ENCODE measurements around the gene MSLN. TPM values are rescaled to one million over a fixed set of nuclear protein-coding genes. Genes with fewer than 3 reads are reported as not detected.

The MSLN gene
- total RNA-seq, 2 experiments from 2014 or later, result not detected

DNA sequence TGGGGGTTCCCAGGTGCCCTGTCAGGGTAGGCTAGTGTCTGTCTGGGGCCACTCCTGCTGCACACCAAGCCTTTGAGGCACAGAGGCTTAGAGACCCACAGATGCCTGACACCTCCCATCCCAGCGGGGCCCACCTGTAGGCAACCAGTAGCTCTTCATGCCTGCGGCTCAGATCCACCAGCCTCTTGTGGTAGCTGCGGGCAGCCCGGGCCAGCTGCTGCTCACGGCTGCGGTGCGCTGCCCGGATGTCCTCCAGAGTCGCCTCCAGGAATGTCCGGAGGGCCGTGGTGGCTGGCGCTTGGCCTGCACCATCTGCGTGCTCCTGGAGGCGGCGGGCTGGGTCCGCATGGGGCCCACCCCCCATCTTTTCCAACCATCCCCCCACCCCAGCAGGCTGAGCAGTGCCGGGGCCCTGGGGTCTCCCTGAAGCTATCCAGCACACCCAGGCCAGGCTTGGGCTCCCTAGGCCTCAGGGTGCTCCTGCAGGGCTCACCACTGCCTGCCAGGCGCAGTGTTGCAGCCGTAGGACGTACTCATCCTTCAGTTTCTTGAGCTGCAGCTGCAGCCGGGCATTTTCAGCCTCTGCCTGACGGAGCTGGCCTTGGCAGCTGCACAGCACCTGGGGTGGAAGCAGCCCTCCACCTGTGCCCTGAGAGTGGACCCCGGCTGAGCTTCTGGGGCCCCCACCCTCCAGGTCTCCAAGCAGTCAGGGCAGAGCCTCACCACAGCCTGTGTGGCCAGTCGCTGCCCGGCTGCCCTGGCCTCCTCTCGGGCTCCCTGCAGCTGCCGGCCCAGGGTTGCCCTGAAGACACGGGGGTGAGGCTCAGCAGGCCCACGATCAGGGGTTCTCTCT is 36.1 kb upstream of the MSLN start:
- Mint-ChIP-seq H3K27ac (no peak overlapping the region), H3K27me3 (no peaks in the 10 kb centered on the region), H3K4me3 (no peak overlapping the region), H3K4me1 (peaks cover 13% of the 10 kb centered on the region), H3K36me3 (ENCODE audit: low read depth) (no peaks in the 10 kb centered on the region), H3K9me3 (ENCODE audit: low read depth) (no peaks in the 10 kb centered on the region)
- intact Hi-C loops (cut with DNase I, micrococcal nuclease), result loop anchor here in 1 of 2 experiments (5.0 kb wide), 1 partner anchor 42 kb away; the partner anchor contains the start of genes JMJD8 and STUB1
- ChIA-PET CTCF (interaction anchor here (0.6 to 1.5 kb wide), 4 partner anchors 10 to 63 kb away, joined by 3 to 4 read pairs (median 4); partner anchors contain the start of gene METRN), POLR2A (no interaction called here)
- DNase-seq (no peak), ATAC-seq (no peak)

- peaks cover 10% of the 10 kb centered on the region for H3K4me1 Mint-ChIP-seq
These were observed 35.5 kb upstream of the MSLN start for GRCh38 chr16:725041-725376.

GRCh38 chr16:725463-726187 is 34.9 kb upstream of the MSLN start:
- ATAC-seq (no peak), DNase-seq (no peak)
- POLR2A ChIA-PET, result interaction anchor here (0.8 to 1.3 kb wide), 2 partner anchors 10 to 653 kb away, joined by 4 read pairs; no protein-coding TSS in a partner anchor
- no peaks in the 10 kb centered on the region for H3K9me3 Mint-ChIP-seq (ENCODE audit: low read depth)
- CTCF ChIA-PET, result interaction anchor here (0.6 to 1.5 kb wide), 3 partner anchors 13 to 24 kb away, joined by 3 to 5 read pairs (median 4); no protein-coding TSS in a partner anchor
- intact Hi-C loops (cut with DNase I, micrococcal nuclease), result no loop called here
- no peaks in the 10 kb centered on the region for H3K27me3 Mint-ChIP-seq
- no peaks in the 10 kb centered on the region for H3K36me3 Mint-ChIP-seq (ENCODE audit: low read depth)
- no peak overlapping the region for H3K4me3 Mint-ChIP-seq
- H3K4me1 Mint-ChIP-seq, result peaks cover 6% of the 10 kb centered on the region
- H3K27ac Mint-ChIP-seq, result no peak overlapping the region

More at GRCh38 chr16:725041-725376, 35.5 kb upstream of the MSLN start:
- DNase-seq, result no peak
- no peak overlapping the region for H3K27ac Mint-ChIP-seq
- no peaks in the 10 kb centered on the region for H3K27me3 Mint-ChIP-seq
- ChIA-PET CTCF (interaction anchor here (0.6 to 1.5 kb wide), 4 partner anchors 10 to 64 kb away, joined by 3 to 4 read pairs (median 4); partner anchors contain the start of gene METRN), POLR2A (no interaction called here)
- no peak overlapping the region for H3K4me3 Mint-ChIP-seq
- H3K36me3 Mint-ChIP-seq (ENCODE audit: low read depth), result no peaks in the 10 kb centered on the region
- intact Hi-C loops (cut with DNase I, micrococcal nuclease), result no loop called here
- no peak for ATAC-seq
- H3K9me3 Mint-ChIP-seq (ENCODE audit: low read depth), result no peaks in the 10 kb centered on the region

DNA sequence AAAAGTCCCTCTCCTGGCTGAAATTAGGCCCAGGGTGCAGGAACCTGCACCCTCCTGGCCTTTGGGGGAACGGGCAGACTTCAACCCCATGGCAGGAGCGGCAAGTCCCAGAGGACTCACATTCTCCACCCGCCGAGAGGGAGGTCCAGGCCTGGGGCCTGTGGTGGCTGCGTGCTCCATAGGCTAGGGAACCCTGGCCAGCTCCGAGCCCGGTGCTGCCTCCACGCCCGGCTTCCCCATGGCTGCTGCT is 34.4 kb upstream of the MSLN start:
- Mint-ChIP-seq H3K27ac (no peak overlapping the region), H3K4me3 (no peak overlapping the region), H3K36me3 (ENCODE audit: low read depth) (no peaks in the 10 kb centered on the region), H3K9me3 (ENCODE audit: low read depth) (no peaks in the 10 kb centered on the region), H3K27me3 (no peaks in the 10 kb centered on the region), H3K4me1 (peaks cover 6% of the 10 kb centered on the region)
- CTCF ChIA-PET, result interaction anchor here (0.5 to 1.5 kb wide), 2 partner anchors 14 to 380 kb away, joined by 3 to 5 read pairs; no protein-coding TSS in a partner anchor
- POLR2A ChIA-PET, result interaction anchor here (0.8 to 1.3 kb wide), 2 partner anchors 10 to 653 kb away, joined by 4 read pairs; no protein-coding TSS in a partner anchor
- ATAC-seq (no peak), DNase-seq (no peak)
- intact Hi-C loops (cut with DNase I, micrococcal nuclease), result no loop called here

DNA sequence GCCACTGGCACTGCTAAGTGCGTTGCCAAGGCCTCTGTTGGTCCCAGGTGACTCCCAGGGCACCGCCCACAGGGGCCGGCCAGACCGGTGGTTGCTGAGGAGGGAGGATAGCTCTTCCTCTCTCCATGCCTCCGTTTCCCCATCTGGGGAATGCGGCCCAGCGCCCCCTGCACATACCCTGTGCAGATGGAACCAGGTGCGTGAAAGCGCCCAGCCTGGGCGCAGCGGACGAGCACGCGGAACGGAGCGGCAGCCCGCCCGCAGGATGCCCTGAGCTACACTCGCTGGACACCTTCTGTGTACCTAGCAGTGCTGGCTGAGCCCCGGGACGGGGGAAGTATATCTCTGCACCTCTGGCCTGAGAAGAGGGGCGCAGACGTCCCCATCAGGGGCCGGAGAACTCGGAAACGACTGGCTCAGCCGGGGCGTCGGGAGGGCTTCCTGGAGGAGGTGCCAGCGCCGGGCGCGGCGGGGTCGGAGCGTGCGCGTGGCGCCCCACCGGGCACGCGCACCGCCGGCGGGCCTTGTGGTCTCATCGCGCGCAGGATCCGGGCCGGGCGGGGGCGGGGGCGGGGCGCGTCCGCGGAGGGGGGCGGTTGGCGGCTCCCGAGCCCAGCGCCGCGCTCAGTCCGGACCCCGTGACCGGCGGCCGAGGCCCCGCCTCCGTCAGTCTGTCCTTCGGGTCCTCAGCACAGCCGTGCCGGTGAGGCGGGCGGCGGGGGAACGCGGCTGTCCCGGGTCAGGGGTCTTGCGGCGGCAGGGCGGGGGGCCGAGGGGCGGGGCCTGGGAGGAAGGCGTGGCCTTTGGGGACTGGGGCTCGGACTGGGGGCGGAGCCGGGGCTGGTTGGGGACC is 33.9 kb upstream of the MSLN start, which contains the start of the genes CCDC78 and HAGHL:
CCDC78 (minus strand) TSS at position 6 of the 853 bp plus-strand sequence. CDS start 76 bp downstream, outside the sequence.
HAGHL (plus strand) TSS at position 669 of the 853 bp plus-strand sequence. CDS start 404 bp downstream, outside the sequence.
- intact Hi-C loops (cut with DNase I, micrococcal nuclease), result loop anchor here in 1 of 2 experiments (1.0 kb wide), 1 partner anchor 11 kb away; the partner anchor contains the start of gene METRN
- POLR2A ChIA-PET, result interaction anchor here (1.3 kb wide), 1 partner anchor 11 kb away, joined by 4 read pairs; no protein-coding TSS in a partner anchor
- ATAC-seq (peak; percentile 31), DNase-seq (peak; percentile 74)
- Mint-ChIP-seq H3K4me1 (peaks cover 6% of the 10 kb centered on the region), H3K27ac (no peak within 1 kb of the TSS), H3K9me3 (ENCODE audit: low read depth) (no peaks in the 10 kb centered on the region), H3K27me3 (no peaks in the 10 kb centered on the region), H3K36me3 (ENCODE audit: low read depth) (no peaks in the 10 kb centered on the region), H3K4me3 (peak within 1 kb of the TSS; percentile 61)
- CTCF ChIA-PET, result interaction anchor here (0.5 to 1.5 kb wide), 2 partner anchors 14 to 381 kb away, joined by 3 to 5 read pairs; no protein-coding TSS in a partner anchor

DNA sequence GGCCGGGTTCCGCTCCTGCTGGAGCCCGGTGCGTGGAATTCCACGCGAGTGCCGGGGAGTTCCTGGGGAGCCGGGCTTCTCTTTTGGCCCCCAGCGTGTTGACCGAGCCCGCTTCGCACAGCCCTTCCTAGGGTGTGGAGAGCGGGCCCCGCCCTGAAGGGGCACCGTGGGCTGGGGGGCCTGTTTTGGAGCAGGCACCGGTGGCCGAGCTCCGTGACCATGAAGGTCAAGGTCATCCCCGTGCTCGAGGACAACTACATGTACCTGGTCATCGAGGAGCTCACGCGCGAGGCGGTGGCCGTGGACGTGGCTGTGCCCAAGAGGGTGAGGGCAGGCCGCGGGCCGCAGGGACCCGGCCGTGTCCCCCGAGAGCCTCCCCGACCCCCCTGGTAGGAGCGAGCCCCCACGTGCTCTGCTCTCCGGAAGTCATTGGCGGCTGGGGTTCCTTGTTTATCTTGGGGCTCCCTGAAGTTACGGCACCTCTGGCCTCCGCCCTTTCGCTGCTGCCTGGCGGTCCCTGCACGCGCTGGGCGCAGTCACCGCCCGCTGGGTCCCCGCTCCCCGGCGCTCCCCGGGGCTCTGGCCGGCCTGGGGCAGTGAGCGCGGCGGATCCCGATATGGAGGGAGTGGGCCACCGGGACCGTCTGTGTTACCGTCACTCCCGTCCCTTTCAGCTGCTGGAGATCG is 33.1 kb upstream of the MSLN start:
- peak; percentile 21 for ATAC-seq
- intact Hi-C loops (cut with DNase I, micrococcal nuclease), result loop anchor here in 1 of 2 experiments (1.0 kb wide), 1 partner anchor 12 kb away; the partner anchor contains the start of gene METRN

DNA sequence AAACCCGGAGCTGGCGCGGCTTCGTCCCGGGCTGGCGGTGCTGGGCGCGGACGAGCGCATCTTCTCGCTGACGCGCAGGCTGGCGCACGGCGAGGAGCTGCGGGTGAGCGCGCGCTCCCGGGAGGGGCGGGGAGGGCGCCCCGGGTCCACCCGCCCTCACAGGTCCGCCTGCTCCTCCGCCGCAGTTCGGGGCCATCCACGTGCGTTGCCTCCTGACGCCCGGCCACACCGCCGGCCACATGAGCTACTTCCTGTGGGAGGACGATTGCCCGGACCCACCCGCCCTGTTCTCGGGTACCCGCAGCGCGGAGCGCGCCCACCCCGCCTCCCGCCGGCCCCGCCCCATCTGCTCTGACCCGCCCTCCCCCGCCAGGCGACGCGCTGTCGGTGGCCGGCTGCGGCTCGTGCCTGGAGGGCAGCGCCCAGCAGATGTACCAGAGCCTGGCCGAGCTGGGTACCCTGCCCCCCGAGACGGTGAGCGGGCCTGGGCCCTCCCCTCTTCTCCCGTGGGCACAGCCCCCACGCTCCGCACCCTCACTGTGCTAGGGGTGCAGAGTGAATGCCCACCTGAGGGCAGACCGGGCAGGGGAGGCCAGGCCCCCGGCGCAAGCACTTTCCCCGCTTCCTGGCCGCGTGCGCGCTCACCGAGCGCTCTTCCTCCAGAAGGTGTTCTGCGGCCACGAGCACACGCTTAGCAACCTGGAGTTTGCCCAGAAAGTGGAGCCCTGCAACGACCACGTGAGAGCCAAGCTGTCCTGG is 32.2 kb upstream of the MSLN start:
- POLR2A ChIA-PET, result no interaction called here
- intact Hi-C loops (cut with DNase I, micrococcal nuclease), result loop anchor here in 1 of 2 experiments (1.0 kb wide), 1 partner anchor 33 kb away; no protein-coding TSS in a partner anchor
- Mint-ChIP-seq H3K36me3 (ENCODE audit: low read depth) (peaks cover 6% of the 10 kb centered on the region), H3K27ac (no peak overlapping the region), H3K4me1 (peaks cover 3% of the 10 kb centered on the region), H3K27me3 (no peaks in the 10 kb centered on the region), H3K4me3 (peak overlapping the region; percentile 44), H3K9me3 (ENCODE audit: low read depth) (no peaks in the 10 kb centered on the region)
- peak; percentile 70 for ATAC-seq
- CTCF ChIA-PET, result interaction anchor here (0.8 to 1.2 kb wide), 2 partner anchors 16 to 253 kb away, joined by 3 to 4 read pairs; partner anchors contain the start of gene SOX8
- peak; percentile 74 for DNase-seq

More for the DNA sequence above, 33.1 kb upstream of the MSLN start:
- Mint-ChIP-seq H3K9me3 (ENCODE audit: low read depth) (no peaks in the 10 kb centered on the region), H3K36me3 (ENCODE audit: low read depth) (no peaks in the 10 kb centered on the region), H3K27ac (no peak overlapping the region), H3K4me3 (peak overlapping the region; percentile 49), H3K27me3 (no peaks in the 10 kb centered on the region), H3K4me1 (peaks cover 3% of the 10 kb centered on the region)
- POLR2A ChIA-PET, result no interaction called here
- DNase-seq, result peak; percentile 56
- CTCF ChIA-PET, result interaction anchor here (0.6 kb wide), 1 partner anchor 8 kb away, joined by 3 read pairs; no protein-coding TSS in a partner anchor

DNA sequence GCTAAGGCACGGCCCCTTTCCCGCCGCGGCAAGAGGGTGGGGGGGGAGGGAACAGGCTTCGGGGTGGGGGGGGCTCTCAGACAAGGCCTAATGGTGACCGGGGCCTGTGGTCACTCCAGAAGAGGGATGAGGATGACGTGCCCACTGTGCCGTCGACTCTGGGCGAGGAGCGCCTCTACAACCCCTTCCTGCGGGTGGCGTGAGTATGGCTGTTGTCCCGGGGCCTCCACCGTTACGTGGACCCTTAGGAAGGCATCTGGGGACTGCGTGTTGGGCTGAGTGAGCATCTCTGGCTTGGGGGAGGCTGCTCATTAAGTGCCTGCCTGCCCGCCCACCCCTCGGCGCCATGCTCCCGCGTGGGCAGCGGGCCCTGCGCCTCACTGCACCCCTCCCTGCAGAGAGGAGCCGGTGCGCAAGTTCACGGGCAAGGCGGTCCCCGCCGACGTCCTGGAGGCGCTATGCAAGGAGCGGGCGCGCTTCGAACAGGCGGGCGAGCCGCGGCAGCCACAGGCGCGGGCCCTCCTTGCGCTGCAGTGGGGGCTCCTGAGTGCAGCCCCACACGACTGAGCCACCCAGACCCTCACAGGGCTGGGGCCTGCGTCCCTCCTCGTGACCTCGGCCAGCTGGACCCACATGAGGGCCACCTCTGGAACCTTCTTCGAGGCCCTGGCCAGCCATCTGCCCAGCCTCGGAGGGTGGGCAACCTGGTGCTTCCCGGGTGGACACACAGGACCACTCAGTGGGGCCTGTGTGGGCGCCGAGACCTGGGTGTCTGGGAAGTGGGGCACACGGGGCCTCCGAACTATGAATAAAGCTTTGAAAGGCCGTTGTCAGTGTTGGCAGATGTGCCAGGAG is 31.4 kb upstream of the MSLN start:
- intact Hi-C loops (cut with DNase I, micrococcal nuclease), result loop anchor here in 1 of 2 experiments (1.0 kb wide), 1 partner anchor 34 kb away; no protein-coding TSS in a partner anchor
- DNase-seq, result no peak
- Mint-ChIP-seq H3K9me3 (ENCODE audit: low read depth) (no peaks in the 10 kb centered on the region), H3K4me3 (peak overlapping the region; percentile 44), H3K36me3 (ENCODE audit: low read depth) (peaks cover 8% of the 10 kb centered on the region), H3K27me3 (no peaks in the 10 kb centered on the region), H3K27ac (no peak overlapping the region), H3K4me1 (peaks cover 3% of the 10 kb centered on the region)
- ChIA-PET CTCF (interaction anchor here (0.6 to 1.7 kb wide), 4 partner anchors 8 to 785 kb away, joined by 3 to 7 read pairs (median 3); partner anchors contain the start of genes ANTKMT and SOX8), POLR2A (no interaction called here)
- ATAC-seq, result no peak
